Karpas-422 (cell line): ENCODE measurements around the gene SALL2. TPM values are rescaled to one million over a fixed set of nuclear protein-coding genes. Genes with fewer than 3 reads are reported as not detected.
A peak's percentile ranks its signal among the peaks of the same experiment; 100 is the strongest.
"Not testable (repeated sequence)": the region's sequence is repeated elsewhere in the genome, so short reads cannot be mapped to it uniquely, and the experiment has no call there.

Experiments
- DNase-seq: peaks from one replicate; pipeline ENCODE4 v3.0.0-alpha.2; 2015
- H2AFZ ChIP-seq: fragments of 200-600 bp; sonication (generic); 2 replicates; pipeline ENCODE4 v1.6.1; 2014; ENCODE audit warnings: antibody characterized with exemption, low read length, mixed read lengths
- H3K27ac ChIP-seq: fragments of 200-600 bp; sonication (generic); 2 replicates; pipeline ENCODE4 v1.5.1; 2014; ENCODE audit warnings: mild to moderate bottlenecking, low read length, moderate library complexity
- H3K27me3 ChIP-seq: fragments of 200-600 bp; sonication (generic); 2 replicates; pipeline ENCODE4 v1.6.1; 2014; ENCODE audit warnings: low read length, mixed read lengths
- H3K36me3 ChIP-seq: fragments of 200-600 bp; sonication (generic); 2 replicates; pipeline ENCODE4 v1.6.1; 2014; ENCODE audit warnings: low read length, mixed read lengths; ENCODE audit not compliant: insufficient read depth
- H3K4me1 ChIP-seq: fragments of 200-600 bp; sonication (generic); 2 replicates; pipeline ENCODE4 v1.6.1; 2014; ENCODE audit warnings: mild to moderate bottlenecking, low read length, mixed read lengths
- H3K4me2 ChIP-seq: fragments of 200-600 bp; sonication (generic); 2 replicates; pipeline ENCODE4 v1.6.1; 2014; ENCODE audit warnings: low read length, low read depth, mild to moderate bottlenecking; ENCODE audit not compliant: poor library complexity, severe bottlenecking
- H3K4me3 ChIP-seq: fragments of 200-600 bp; sonication (generic); 2 replicates; pipeline ENCODE4 v1.5.1; 2014; ENCODE audit warnings: mild to moderate bottlenecking, antibody characterized with exemption, low read length, mixed read lengths
- H3K79me2 ChIP-seq: fragments of 200-600 bp; sonication (generic); 2 replicates; pipeline ENCODE4 v1.6.1; 2014; ENCODE audit warnings: mild to moderate bottlenecking, low read length, mixed read lengths
- H3K9ac ChIP-seq: fragments of 200-600 bp; sonication (generic); 2 replicates; pipeline ENCODE4 v1.6.0; 2014; ENCODE audit warnings: low read length
- H3K9me2 ChIP-seq: fragments of 200-600 bp; sonication (generic), shearing (Covaris generic); replicated peaks from 2 replicates; pipeline ENCODE4 v1.6.0; 2014; ENCODE audit warnings: mild to moderate bottlenecking, low read length, moderate library complexity; ENCODE audit not compliant: insufficient read depth
- H3K9me3 ChIP-seq: fragments of 300-700, 200-600 bp; sonication (generic); 2 replicates; pipeline ENCODE4 v1.6.1; 2014; ENCODE audit warnings: low read length, mixed read lengths
- H4K20me1 ChIP-seq: fragments of 200-600 bp; sonication (generic); 2 replicates; pipeline ENCODE4 v1.6.1; 2014; ENCODE audit warnings: mild to moderate bottlenecking, antibody characterized with exemption, low read length, low read depth; ENCODE audit not compliant: insufficient read depth
- total RNA-seq: library from RNA; depleted of rRNA; stranded (reverse); fragments of >200 nt; shearing (Covaris generic); gene quantifications from 2 replicates; pipeline ENCODE4 v1.2.3, GENCODE V29; 2014; ENCODE audit warnings: low replicate concordance; rRNA removed

SALL2 gene
- not detected in 2 replicates for total RNA-seq

DNA sequence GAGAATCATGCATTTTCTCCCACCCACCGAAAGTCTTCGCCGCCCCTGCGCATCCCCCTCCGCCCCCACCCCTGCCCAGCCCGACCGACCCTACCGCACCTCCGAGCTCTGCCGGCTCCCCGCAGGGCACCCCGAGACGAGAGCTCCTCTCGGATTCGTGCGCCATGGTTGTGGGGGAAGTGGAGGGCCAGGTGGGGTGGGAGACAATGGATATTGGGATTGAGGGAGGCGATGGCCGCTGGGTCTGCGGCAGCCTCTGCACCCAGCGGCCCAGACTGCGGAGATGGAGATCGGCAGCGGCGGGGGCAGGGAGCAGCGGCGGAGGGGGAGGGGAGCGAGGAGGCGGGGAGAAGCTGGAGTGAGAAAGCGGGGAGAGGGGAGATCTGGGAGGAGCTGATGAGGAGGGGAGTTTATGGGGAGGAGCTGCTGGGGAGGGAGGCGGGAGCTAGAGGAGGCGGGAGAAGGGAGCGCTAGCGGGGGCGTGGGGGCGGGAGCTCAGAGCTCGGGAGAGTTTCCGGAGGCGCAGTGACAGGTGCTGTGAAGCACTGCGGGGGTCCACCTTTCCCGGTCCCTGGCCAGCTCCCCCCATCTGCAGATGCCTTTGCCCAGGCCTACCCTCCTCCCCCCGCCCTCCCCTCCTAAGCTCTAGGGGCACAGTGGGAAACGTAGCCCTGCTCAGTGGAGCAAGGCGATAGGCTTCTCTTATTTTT lies at the start of gene SALL2:
SALL2 (minus strand) TSS at position 385 of the 710 bp plus-strand sequence; CDS start at position 166, 219 bp downstream.
- peak within 1 kb of the TSS; percentile 37 for H3K4me2 ChIP-seq
- no peak for DNase-seq
- H3K4me1 ChIP-seq, result peaks cover 35% of the 10 kb centered on the region
- H3K9me3 ChIP-seq, result no peaks in the 10 kb centered on the region
- H4K20me1 ChIP-seq, result no peaks in the 10 kb centered on the region
- H2AFZ ChIP-seq, result no peak within 1 kb of the TSS
- H3K27me3 ChIP-seq, result no peaks in the 10 kb centered on the region
- H3K79me2 ChIP-seq, result no peaks in the 10 kb centered on the region
- no peaks in the 10 kb centered on the region for H3K9me2 ChIP-seq
- no peak within 1 kb of the TSS for H3K27ac ChIP-seq
- no peak within 1 kb of the TSS for H3K9ac ChIP-seq
- H3K36me3 ChIP-seq, result no peaks in the 10 kb centered on the region
- 0 out of 2 replicates have a peak within 1 kb of the TSS, but pooled peaks have one; percentile 26 for H3K4me3 ChIP-seq

DNA sequence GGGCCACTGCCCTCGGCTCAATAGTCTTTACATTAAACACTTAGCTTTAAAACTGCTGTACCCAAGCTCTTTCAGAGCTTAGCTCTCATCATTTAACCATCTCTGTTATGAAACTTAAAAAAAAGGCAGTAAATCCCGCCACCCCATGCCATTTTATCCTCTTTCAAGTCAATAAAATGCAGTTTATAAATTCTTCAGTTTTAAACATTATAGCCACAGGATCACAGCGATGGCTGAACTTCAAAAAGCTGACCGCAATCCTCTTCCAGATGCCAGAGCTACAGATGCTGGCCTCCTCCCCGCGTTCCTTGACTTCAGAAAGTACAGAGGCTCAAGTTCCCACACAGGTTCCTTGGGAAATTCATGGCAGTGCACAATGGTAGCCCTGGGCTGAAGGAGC lies 49.5 kb upstream of the SALL2 start:
- H4K20me1 ChIP-seq, result no peaks in the 10 kb centered on the region

DNA sequence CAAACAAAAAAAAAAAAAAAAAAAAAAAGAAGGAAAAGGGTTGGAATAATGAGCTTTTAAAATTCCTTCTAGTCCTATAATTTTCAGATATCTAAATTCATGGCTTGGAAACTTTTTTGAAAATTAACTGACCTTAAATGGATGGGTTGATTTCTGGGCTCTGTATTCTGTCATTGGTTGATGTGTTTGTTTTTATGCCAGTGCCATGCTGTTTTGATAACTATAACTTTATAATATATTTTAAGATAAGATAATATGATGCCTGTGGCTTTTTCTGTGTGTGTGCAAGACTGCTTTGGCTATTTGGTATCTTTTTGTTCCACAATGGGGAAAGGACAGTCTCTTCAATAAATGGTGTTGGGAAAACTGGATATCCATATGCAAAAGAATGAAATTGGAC lies 46.5 kb upstream of the SALL2 start:
- H3K36me3 ChIP-seq, result no peaks in the 10 kb centered on the region
- H3K4me2 ChIP-seq, result no peak overlapping the region
- no peaks in the 10 kb centered on the region for H3K79me2 ChIP-seq
- no peaks in the 10 kb centered on the region for H4K20me1 ChIP-seq
- H3K27ac ChIP-seq, result no peak overlapping the region
- no peak for DNase-seq
- H2AFZ ChIP-seq, result no peak overlapping the region
- no peaks in the 10 kb centered on the region for H3K9me2 ChIP-seq
- no peak overlapping the region for H3K9ac ChIP-seq
- H3K27me3 ChIP-seq, result no peaks in the 10 kb centered on the region
- H3K4me3 ChIP-seq, result no peak overlapping the region
- no peaks in the 10 kb centered on the region for H3K9me3 ChIP-seq
- peaks cover 13% of the 10 kb centered on the region for H3K4me1 ChIP-seq

More for the DNA sequence above, 49.5 kb upstream of the SALL2 start:
- Histone ChIP-seq H2AFZ (no peak overlapping the region), H3K79me2 (no peaks in the 10 kb centered on the region), H3K4me1 (peaks cover 13% of the 10 kb centered on the region), H3K27me3 (no peaks in the 10 kb centered on the region), H3K27ac (no peak overlapping the region), H3K9ac (no peak overlapping the region), H3K9me2 (no peaks in the 10 kb centered on the region), H3K4me3 (no peak overlapping the region), H3K4me2 (peak overlapping the region; percentile 29), H3K9me3 (no peaks in the 10 kb centered on the region), H3K36me3 (no peaks in the 10 kb centered on the region)
- DNase-seq, result no peak

DNA sequence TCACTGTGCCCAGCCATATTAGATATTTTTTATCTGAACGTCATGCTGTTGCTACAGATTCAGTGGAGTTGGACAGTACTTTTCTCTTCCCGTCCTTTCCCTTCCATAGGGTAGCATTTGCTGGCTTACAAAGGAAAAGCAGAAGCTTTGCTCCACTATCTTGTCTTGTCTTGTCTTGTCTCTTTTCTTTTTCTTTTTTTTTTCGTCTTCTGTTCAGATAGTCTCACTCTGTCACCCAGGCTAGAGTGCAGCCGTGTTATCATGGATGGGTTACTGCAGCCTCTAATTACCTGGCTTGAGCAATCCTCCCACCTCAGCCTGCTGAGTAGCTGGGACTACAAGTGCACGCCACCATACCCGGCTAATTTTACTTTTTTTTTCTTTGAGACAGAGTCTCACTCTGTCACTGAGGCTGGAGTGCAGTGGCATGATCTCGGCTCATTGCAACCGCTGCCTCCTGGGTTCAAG lies 32.6 kb upstream of the SALL2 start:
- H3K4me1 ChIP-seq, result peaks cover 6% of the 10 kb centered on the region
- no peak overlapping the region for H3K27ac ChIP-seq
- no peak overlapping the region for H3K4me2 ChIP-seq
- H2AFZ ChIP-seq, result no peak overlapping the region
- no peaks in the 10 kb centered on the region for H3K27me3 ChIP-seq
- no peak for DNase-seq
- no peaks in the 10 kb centered on the region for H3K79me2 ChIP-seq
- H3K4me3 ChIP-seq, result no peak overlapping the region
- no peaks in the 10 kb centered on the region for H3K9me3 ChIP-seq
- no peaks in the 10 kb centered on the region for H3K36me3 ChIP-seq
- no peaks in the 10 kb centered on the region for H4K20me1 ChIP-seq
- H3K9ac ChIP-seq, result no peak overlapping the region
- H3K9me2 ChIP-seq, result no peaks in the 10 kb centered on the region

DNA sequence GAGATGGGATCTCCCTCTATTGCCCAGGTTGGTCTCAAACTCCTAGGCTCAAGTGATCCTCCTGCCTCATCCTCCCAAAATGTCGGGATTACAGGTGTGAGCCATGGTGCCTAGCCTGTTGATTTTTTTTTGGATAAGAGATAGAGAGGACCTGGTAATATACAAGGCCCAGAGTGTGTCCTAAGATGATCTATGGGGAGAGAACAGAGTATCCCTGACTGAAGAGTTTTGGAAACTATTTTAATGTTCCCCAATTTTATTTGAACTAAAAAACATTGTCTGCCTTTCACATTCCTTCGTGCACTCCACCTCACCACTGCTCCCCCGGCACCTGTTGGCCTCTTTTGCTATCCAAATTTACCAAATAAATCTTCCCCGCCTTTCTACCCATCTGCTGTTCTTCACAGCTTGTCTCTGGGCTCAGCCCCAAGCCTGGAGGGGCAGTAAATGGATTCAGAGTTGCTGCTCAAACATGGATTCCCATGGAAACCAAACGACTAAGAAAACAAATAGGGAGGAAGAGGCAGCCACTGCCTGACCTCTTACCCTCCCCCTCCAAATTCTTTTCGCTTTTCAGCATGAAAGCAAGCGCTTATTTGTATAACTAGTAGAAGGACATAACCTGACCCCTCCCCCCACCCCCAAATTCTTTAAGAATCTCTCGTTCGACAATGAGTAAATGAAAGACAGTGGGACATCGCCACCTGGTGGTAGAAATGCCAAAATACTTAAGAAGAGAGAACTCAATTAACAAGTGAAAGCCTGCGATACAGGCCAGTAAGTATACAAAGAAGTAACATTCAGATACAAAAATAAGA lies 31.1 kb upstream of the SALL2 start:
- Histone ChIP-seq H3K4me2 (peak overlapping the region; percentile 57), H3K36me3 (no peaks in the 10 kb centered on the region), H3K9me2 (no peaks in the 10 kb centered on the region), H3K4me3 (peak overlapping the region; percentile 38; the same call in 1 of the 2 replicates), H3K4me1 (peaks cover 6% of the 10 kb centered on the region), H3K27me3 (no peaks in the 10 kb centered on the region), H2AFZ (peak overlapping the region; percentile 25; the same call in 1 of the 2 replicates), H3K9me3 (no peaks in the 10 kb centered on the region), H3K79me2 (no peaks in the 10 kb centered on the region), H3K27ac (no peak overlapping the region), H3K9ac (peak overlapping the region; percentile 19), H4K20me1 (no peaks in the 10 kb centered on the region)
- peak; percentile 97 for DNase-seq

DNA sequence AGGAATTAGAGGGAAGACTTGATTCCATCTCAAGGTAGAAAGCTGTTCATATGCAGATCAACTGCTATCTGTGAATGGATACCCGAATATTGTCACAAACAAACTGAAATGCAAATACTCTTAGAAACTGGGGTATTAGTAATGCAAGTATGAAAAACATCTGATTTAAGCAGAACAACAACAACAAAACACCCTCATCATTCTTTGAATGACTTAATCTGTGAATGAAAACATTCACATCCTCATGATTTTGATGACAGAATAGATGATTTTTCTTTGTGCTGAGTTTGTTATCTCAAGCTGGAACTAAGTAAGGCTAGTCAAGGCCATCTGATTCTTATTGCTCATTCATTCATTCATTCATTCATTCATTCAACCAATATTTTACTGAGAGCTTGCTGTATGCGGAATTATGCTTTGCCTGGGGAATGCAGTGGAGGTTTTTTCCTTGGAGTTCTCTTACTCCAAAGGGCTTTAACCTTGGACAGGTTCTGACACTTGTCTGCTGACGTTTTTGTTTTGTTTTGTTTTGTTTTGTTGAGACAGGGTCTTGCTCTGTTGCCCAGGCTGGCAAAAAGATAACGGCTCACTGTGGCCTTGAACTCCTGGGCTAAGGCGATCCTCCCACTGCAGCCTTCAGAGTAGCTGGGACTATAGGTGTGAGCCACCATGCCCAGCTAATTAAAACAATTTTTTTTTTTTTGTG lies 30.4 kb upstream of the SALL2 start:
- H3K27me3 ChIP-seq, result no peaks in the 10 kb centered on the region
- no peak for DNase-seq
- H3K4me2 ChIP-seq, result no peak overlapping the region
- H3K27ac ChIP-seq, result no peak overlapping the region
- no peaks in the 10 kb centered on the region for H3K79me2 ChIP-seq
- no peaks in the 10 kb centered on the region for H3K9me3 ChIP-seq
- H3K4me1 ChIP-seq, result peaks cover 6% of the 10 kb centered on the region
- no peak overlapping the region for H3K4me3 ChIP-seq
- H3K9ac ChIP-seq, result no peak overlapping the region
- no peaks in the 10 kb centered on the region for H4K20me1 ChIP-seq
- no peaks in the 10 kb centered on the region for H3K9me2 ChIP-seq
- no peak overlapping the region for H2AFZ ChIP-seq
- no peaks in the 10 kb centered on the region for H3K36me3 ChIP-seq

DNA sequence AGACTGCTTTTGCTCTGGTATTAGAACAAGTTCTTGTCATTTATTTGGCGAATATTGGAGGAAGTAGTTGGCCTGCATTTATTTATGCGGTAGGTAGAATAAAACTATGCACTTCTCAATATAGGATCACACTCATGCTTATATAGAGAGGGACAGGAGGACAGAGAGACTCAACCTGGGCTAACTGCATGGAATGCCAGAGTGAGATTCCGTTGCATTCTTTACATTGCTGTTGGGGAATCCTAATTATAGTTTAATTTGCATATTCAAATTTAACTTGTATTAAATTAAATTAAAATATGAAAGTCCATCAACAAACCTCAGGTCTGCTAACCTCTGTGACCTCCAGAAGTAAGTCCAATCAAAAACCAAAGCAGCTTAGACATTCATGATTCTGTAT lies 27.1 kb upstream of the SALL2 start:
- Histone ChIP-seq H2AFZ (no peak overlapping the region), H3K9me2 (no peaks in the 10 kb centered on the region), H3K27ac (no peak overlapping the region), H3K36me3 (no peaks in the 10 kb centered on the region), H3K9ac (no peak overlapping the region), H3K4me3 (no peak overlapping the region), H3K4me2 (no peak overlapping the region), H3K4me1 (peaks cover 6% of the 10 kb centered on the region), H4K20me1 (no peaks in the 10 kb centered on the region), H3K9me3 (no peaks in the 10 kb centered on the region), H3K79me2 (no peaks in the 10 kb centered on the region), H3K27me3 (no peaks in the 10 kb centered on the region)
- DNase-seq, result no peak

DNA sequence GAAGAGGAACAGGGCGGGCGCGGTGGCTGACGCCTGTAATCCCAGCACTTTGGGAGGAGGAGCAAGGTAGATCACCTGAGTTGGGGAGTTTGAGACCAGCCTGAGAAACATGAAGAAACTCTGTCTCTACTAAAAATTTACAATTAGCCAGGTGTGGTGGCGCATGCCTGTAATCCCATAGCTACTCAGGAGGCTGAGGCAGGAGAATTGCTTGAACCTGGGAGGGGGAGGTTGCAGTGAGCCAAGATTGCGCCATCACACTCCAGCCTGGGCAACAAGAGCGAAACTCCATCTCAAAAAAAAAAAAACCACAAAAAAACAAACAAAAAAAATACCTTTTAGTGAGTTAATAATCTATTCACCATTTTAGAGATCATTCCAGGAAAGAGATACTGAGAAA lies 18.4 kb upstream of the SALL2 start:
- DNase-seq, result not testable (repeated sequence)

More for the DNA sequence above, 18.4 kb upstream of the SALL2 start:
- H2AFZ ChIP-seq, H3K4me1 ChIP-seq, H3K9me3 ChIP-seq, H3K4me2 ChIP-seq, H3K36me3 ChIP-seq, H3K27me3 ChIP-seq, H4K20me1 ChIP-seq, H3K9me2 ChIP-seq, H3K27ac ChIP-seq, H3K79me2 ChIP-seq, H3K4me3 ChIP-seq, H3K9ac ChIP-seq: not testable (repeated sequence)
